Left ventricle myocardium inferior (tissue), 1 donor: ENCODE results near the gene KIF16B. TPM values are rescaled to one million over a fixed set of nuclear protein-coding genes. Genes with fewer than 3 reads are reported as not detected.

ENCODE experiments used
- DNase-seq: peaks from one replicate; pipeline ENCODE4 v3.0.0-alpha.2; 2020
- H3K27ac ChIP-seq: fragments of 200-600 bp; replicated peaks from 2 replicates; pipeline ENCODE4 v1.8.0; 2021
- H3K27me3 ChIP-seq: fragments of 200-600 bp; 2 replicates; pipeline ENCODE4 v1.8.0; 2021; ENCODE audit warnings: low read depth
- H3K36me3 ChIP-seq: fragments of 200-600 bp; 2 replicates; pipeline ENCODE4 v1.8.0; 2021
- H3K4me1 ChIP-seq: fragments of 200-600 bp; 2 replicates; pipeline ENCODE4 v1.8.0; 2021
- H3K4me3 ChIP-seq: fragments of 200-600 bp; 2 replicates; pipeline ENCODE4 v1.8.0; 2021; ENCODE audit warnings: mild to moderate bottlenecking, moderate library complexity
- H3K9me3 ChIP-seq: fragments of 200-600 bp; replicated peaks from 2 replicates; pipeline ENCODE4 v1.8.0; 2021
- intact Hi-C: fragments of 100-400 bp; cut with micrococcal nuclease; formaldehyde crosslinking; loops from one replicate; pipeline ENCODE4 v1.11.0; 2022
- total RNA-seq: library from RNA; stranded (reverse); fragmentation: NEBNext Ultra II Directional; extraction: Animal tissue kit (Norgen Biotek cat#: 25700); gene quantifications from one replicate; pipeline ENCODE4 v1.2.1, GENCODE V29; 2021
- TF ChIP-seq, protein P1 (sequence below): fragments of 200-600 bp; IDR thresholded peaks from 2 replicates; pipeline ENCODE4 v1.8.0; 2021; ENCODE audit warnings: antibody characterized with exemption, mild to moderate bottlenecking, borderline replicate concordance
- donor health status: DM: no; HTN: yes; CAD: no; lungs with severe emphysema.

The KIF16B gene
- total RNA-seq, 1 donor from 2014 or later, result 16.4 TPM

DNA sequence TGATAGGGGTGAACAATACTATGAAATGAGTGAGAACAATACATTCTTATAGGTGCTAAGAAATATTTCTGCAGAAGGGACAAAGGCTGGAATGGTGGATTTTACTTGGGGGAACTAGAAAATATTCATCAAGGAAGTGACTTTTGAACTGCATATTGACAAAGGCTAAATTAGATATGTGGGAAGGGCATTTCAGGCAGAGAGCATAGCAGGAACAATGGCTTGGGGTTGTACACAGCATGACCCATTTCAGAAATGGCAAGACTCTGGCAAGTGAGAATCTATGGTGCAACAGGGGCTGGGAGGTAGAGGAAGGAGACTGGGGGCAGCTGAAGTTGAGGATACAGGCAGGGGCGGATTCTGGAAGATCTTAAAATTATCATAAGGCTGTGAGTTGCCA, 46.7 kb upstream of the KIF16B start:
- Histone ChIP-seq H3K36me3 (no peaks in the 10 kb centered on the region), H3K27ac (no peak overlapping the region), H3K9me3 (peaks cover 7% of the 10 kb centered on the region), H3K4me3 (no peak overlapping the region), H3K27me3 (no peaks in the 10 kb centered on the region), H3K4me1 (peaks cover 1% of the 10 kb centered on the region)
- TF ChIP-seq, protein P1, sequence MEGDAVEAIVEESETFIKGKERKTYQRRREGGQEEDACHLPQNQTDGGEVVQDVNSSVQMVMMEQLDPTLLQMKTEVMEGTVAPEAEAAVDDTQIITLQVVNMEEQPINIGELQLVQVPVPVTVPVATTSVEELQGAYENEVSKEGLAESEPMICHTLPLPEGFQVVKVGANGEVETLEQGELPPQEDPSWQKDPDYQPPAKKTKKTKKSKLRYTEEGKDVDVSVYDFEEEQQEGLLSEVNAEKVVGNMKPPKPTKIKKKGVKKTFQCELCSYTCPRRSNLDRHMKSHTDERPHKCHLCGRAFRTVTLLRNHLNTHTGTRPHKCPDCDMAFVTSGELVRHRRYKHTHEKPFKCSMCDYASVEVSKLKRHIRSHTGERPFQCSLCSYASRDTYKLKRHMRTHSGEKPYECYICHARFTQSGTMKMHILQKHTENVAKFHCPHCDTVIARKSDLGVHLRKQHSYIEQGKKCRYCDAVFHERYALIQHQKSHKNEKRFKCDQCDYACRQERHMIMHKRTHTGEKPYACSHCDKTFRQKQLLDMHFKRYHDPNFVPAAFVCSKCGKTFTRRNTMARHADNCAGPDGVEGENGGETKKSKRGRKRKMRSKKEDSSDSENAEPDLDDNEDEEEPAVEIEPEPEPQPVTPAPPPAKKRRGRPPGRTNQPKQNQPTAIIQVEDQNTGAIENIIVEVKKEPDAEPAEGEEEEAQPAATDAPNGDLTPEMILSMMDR, result no peak
- no peak for DNase-seq
- intact Hi-C loops, result no loop called here

DNA sequence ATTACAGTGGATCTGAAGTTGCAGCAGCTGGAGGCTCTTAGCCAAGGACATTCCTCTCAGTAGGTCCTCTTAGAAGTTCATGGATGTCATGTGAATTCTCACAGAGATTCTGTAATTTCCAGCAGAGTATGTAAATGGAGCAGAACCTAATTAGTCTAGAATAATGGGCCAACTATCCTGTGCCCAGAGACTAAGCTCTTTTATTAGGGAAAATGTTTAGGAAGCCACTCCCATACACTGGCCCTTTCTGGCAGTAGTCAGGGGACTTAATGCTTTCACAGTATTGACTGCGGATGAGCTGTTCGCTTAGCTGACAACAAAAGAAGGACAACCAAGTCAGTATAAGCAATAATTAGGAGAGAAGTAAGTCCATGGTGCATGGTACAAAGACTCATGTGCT, 43.8 kb upstream of the KIF16B start:
- TF ChIP-seq, protein P1, result no peak
- no peaks in the 10 kb centered on the region for H3K36me3 ChIP-seq
- no peaks in the 10 kb centered on the region for H3K27me3 ChIP-seq
- no peak overlapping the region for H3K4me3 ChIP-seq
- intact Hi-C loops, result no loop called here
- no peak for DNase-seq
- peaks cover 16% of the 10 kb centered on the region for H3K4me1 ChIP-seq
- no peak overlapping the region for H3K27ac ChIP-seq
- H3K9me3 ChIP-seq, result peaks cover 7% of the 10 kb centered on the region

DNA sequence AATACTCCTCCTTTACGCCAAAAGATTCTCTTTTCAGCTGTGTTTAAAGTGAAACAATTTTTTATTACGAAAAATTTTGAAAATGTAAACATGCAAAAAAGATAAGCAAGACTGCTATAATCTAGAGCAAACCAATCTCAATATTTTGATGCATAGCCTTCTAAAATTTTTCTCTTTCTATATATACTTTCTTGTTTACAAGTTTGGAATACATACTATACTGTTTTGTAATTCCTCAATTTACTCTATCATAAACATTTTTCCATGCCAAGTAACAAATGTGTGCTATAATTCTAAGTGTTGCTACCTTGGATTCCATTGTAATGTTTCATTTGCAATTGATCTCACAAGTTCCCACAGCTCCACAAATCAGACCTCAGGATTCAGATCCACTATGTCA, 43.1 kb upstream of the KIF16B start:
- H3K36me3 ChIP-seq, result no peaks in the 10 kb centered on the region
- H3K4me3 ChIP-seq, result no peak overlapping the region
- H3K4me1 ChIP-seq, result peaks cover 16% of the 10 kb centered on the region
- H3K9me3 ChIP-seq, result peaks cover 7% of the 10 kb centered on the region
- no peaks in the 10 kb centered on the region for H3K27me3 ChIP-seq
- no peak overlapping the region for H3K27ac ChIP-seq
- intact Hi-C loops, result no loop called here
- TF ChIP-seq, protein P1, result no peak
- DNase-seq, result no peak

DNA sequence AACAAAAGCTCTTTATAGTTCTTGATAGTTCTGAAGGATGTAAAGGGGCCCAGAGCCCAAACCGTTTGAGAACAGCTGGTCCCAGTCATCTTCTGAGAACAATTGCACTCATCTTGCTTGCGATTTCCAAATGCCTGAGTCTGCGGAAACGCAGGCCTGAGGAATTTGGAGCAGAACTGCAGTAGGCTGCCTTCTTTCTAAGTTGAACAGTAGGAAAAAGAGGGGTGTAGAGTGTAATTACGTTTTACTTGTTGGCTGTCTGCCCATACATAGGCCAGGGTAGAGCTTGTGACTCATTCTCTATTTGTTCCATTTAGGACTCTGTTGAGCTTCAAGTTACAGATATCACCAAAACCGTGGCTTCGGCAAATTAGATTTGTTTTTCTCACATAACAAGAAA, 42.0 kb upstream of the KIF16B start:
- no peak overlapping the region for H3K4me3 ChIP-seq
- TF ChIP-seq, protein P1, result no peak
- H3K27me3 ChIP-seq, result no peaks in the 10 kb centered on the region
- DNase-seq, result no peak
- H3K36me3 ChIP-seq, result no peaks in the 10 kb centered on the region
- H3K27ac ChIP-seq, result peak overlapping the region; percentile 44
- intact Hi-C loops, result no loop called here
- peaks cover 7% of the 10 kb centered on the region for H3K9me3 ChIP-seq
- peaks cover 16% of the 10 kb centered on the region for H3K4me1 ChIP-seq

DNA sequence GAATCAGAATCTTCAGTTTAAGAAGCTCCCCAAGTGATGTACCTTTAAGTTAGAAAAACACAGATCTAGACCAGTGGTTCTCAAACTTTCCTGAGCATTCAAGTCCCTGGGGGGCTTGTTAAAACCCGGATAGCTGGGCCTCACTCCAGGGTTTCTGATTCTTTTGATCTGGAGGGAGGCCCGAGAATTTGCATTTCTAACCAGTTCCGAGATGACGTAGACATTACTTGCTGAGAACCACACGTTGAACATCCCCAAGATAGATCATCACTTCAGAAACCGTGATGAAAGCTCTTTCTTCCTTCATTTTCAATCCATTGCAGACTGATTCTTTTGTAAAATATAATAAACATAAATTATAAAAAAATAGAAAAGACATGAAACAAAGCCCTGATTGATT, 40.7 kb upstream of the KIF16B start:
- peaks cover 7% of the 10 kb centered on the region for H3K9me3 ChIP-seq
- DNase-seq, result no peak
- H3K4me3 ChIP-seq, result no peak overlapping the region
- peaks cover 18% of the 10 kb centered on the region for H3K4me1 ChIP-seq
- H3K27ac ChIP-seq, result no peak overlapping the region
- no peaks in the 10 kb centered on the region for H3K36me3 ChIP-seq
- H3K27me3 ChIP-seq, result no peaks in the 10 kb centered on the region
- TF ChIP-seq, protein P1, result no peak
- intact Hi-C loops, result no loop called here

DNA sequence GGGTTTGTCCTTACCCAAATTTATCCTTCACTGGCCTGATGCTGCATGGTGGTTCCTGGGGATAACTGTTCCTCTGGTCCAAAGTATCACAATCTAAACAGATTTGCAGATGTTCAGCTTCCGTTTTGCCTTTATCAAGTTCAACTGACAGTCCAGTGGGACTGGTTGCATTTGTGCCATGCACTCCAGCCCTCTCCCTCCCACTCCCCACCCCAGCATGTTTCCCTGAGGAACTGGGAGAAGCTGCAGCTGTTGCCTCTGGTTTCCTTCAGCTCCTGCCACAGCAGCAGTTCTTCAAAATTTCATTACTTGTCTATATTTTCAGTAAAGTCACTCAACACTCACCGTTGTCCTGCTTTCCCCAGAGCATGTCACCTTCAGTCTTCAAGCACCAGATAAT, 39.5 kb upstream of the KIF16B start:
- no peak for DNase-seq

More for the DNA sequence above, 39.5 kb upstream of the KIF16B start:
- H3K27me3 ChIP-seq, result no peaks in the 10 kb centered on the region
- no peak overlapping the region for H3K4me3 ChIP-seq
- H3K27ac ChIP-seq, result no peak overlapping the region
- H3K36me3 ChIP-seq, result no peaks in the 10 kb centered on the region
- H3K4me1 ChIP-seq, result peaks cover 31% of the 10 kb centered on the region
- H3K9me3 ChIP-seq, result peaks cover 7% of the 10 kb centered on the region
- intact Hi-C loops, result no loop called here
- TF ChIP-seq, protein P1, result no peak
